ENCODE results near the gene FOXRED2. TPM values are rescaled to one million over a fixed set of nuclear protein-coding genes. Genes with fewer than 3 reads are reported as not detected.

FOXRED2 gene
- total RNA-seq, 1 experiment from 2014 or later, result 34.4 TPM

DNA sequence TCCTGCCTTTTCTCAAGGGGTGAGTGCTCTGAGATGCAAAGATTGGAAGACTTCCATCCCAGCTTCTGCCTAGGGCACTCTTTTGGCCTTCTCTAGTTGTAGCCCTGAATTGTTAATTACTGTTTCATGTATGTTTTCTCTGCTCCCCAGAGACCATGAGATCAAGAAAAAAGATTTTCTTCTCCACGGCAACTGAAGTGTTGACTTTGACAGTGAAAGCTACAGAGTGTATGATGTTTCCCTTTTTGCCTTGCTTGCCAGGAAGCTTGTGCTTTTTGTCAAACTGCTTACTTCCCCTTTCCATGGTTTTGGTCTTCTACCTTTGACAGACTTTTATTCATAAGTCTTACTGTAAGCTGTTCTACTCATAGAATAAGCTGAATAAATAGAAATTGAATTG, 45.4 kb upstream of the FOXRED2 start:
- H3K27ac ChIP-seq (ENCODE audit: insufficient read length, low read depth, low read length), result no peak overlapping the region
- H2AFZ ChIP-seq (ENCODE audit: low read length), result no peak overlapping the region
- no peaks in the 10 kb centered on the region for H3K23me2 ChIP-seq (ENCODE audit: insufficient read length, low read depth, low read length, poor library complexity, severe bottlenecking)
- H4K8ac ChIP-seq (replicated peaks; ENCODE audit: insufficient read length, low read depth, low read length), result no peak overlapping the region
- no peak overlapping the region for H3K9ac ChIP-seq (ENCODE audit: extremely low read depth, insufficient read length, low read length)
- H2BK12ac ChIP-seq (ENCODE audit: insufficient read length, low read depth, low read length), result no peak overlapping the region
- H3K14ac ChIP-seq (ENCODE audit: insufficient read depth, low read length), result no peak overlapping the region
- H3T11ph ChIP-seq (ENCODE audit: low read length), result no peak overlapping the region
- no peaks in the 10 kb centered on the region; the same call in 1 of the 2 replicates for H3K4me1 ChIP-seq (ENCODE audit: insufficient read depth, low read length)
- H4K5ac ChIP-seq (ENCODE audit: insufficient read length, low read depth, low read length), result no peak overlapping the region
- no peak overlapping the region for H3K56ac ChIP-seq (ENCODE audit: insufficient read length, low read depth, low read length)
- H3K18ac ChIP-seq (ENCODE audit: insufficient read length, low read depth, low read length), result no peak overlapping the region
- no peak overlapping the region for H4K91ac ChIP-seq (ENCODE audit: insufficient read length, low read depth, low read length)
- H2BK20ac ChIP-seq (ENCODE audit: low read depth, low read length, poor library complexity, severe bottlenecking), result no peak overlapping the region
- no peak overlapping the region for H3K4me3 Mint-ChIP-seq
- H2BK5ac ChIP-seq (ENCODE audit: insufficient read length, low read length), result no peak overlapping the region
- H3K27ac Mint-ChIP-seq, result no peak overlapping the region
- H3K4me2 ChIP-seq (ENCODE audit: insufficient read depth, insufficient read length, low read length), result no peak overlapping the region
- no peaks in the 10 kb centered on the region for H3K79me1 ChIP-seq (ENCODE audit: insufficient read depth, low read depth, low read length, poor library complexity, severe bottlenecking)
- TF ChIP-seq, protein P1, sequence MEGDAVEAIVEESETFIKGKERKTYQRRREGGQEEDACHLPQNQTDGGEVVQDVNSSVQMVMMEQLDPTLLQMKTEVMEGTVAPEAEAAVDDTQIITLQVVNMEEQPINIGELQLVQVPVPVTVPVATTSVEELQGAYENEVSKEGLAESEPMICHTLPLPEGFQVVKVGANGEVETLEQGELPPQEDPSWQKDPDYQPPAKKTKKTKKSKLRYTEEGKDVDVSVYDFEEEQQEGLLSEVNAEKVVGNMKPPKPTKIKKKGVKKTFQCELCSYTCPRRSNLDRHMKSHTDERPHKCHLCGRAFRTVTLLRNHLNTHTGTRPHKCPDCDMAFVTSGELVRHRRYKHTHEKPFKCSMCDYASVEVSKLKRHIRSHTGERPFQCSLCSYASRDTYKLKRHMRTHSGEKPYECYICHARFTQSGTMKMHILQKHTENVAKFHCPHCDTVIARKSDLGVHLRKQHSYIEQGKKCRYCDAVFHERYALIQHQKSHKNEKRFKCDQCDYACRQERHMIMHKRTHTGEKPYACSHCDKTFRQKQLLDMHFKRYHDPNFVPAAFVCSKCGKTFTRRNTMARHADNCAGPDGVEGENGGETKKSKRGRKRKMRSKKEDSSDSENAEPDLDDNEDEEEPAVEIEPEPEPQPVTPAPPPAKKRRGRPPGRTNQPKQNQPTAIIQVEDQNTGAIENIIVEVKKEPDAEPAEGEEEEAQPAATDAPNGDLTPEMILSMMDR (conservative IDR thresholded peaks at IDR 0.05), result no peak
- peaks cover 3% of the 10 kb centered on the region; the same call in 1 of the 2 replicates for H3K27me3 ChIP-seq (ENCODE audit: insufficient read depth, low read length)
- H4K20me1 ChIP-seq (ENCODE audit: control insufficient read depth, insufficient read depth, insufficient read length), result no peaks in the 10 kb centered on the region
- peaks cover 22% of the 10 kb centered on the region for H3K27me3 Mint-ChIP-seq (ENCODE audit: low read depth)
- H3K4ac ChIP-seq (ENCODE audit: low read depth, low read length), result no peak overlapping the region
- no CpG with 5 or more reads among the region's 1 CpG for WGBS (ENCODE audit: extremely low coverage, insufficient read length, low lambda C conversion rate)
- H2AK5ac ChIP-seq (ENCODE audit: insufficient read length, low read length), result no peak overlapping the region
- no peaks in the 10 kb centered on the region for H3K36me3 Mint-ChIP-seq (ENCODE audit: insufficient read depth in 1 of 3, low read depth in 3 of 3)
- peaks cover 15% of the 10 kb centered on the region in 2 experiments for H3K4me1 Mint-ChIP-seq
- H2BK120ac ChIP-seq (ENCODE audit: low read depth, low read length, poor library complexity, severe bottlenecking), result no peak overlapping the region
- H3K79me2 ChIP-seq (ENCODE audit: insufficient read depth, low read length), result no peaks in the 10 kb centered on the region
- DNase-seq, result no peak
- H2BK15ac ChIP-seq (ENCODE audit: low read depth, low read length), result no peak overlapping the region
- H3K23ac ChIP-seq (ENCODE audit: insufficient read length, low read depth, low read length), result no peak overlapping the region
- H3K9me3 Mint-ChIP-seq, result no peaks in the 10 kb centered on the region
- H3K9me3 ChIP-seq (ENCODE audit: control insufficient read depth, low read depth, low read length), result no peaks in the 10 kb centered on the region

All from H9 (cell line).